Activated T-cell treated with anti-CD3 and anti-CD28 coated beads for 1 hour (primary cell): ENCODE data around the gene WWOX.

ENCODE experiments used
- DNase-seq: peaks from one replicate; pipeline ENCODE4 v3.0.0-alpha.2; 2020; ENCODE audit warnings: low read depth

The WWOX gene

GRCh38 chr16:78298986-78299385 lies 199.5 kb downstream of the WWOX start:
- DNase-seq, result no peak

DNA sequence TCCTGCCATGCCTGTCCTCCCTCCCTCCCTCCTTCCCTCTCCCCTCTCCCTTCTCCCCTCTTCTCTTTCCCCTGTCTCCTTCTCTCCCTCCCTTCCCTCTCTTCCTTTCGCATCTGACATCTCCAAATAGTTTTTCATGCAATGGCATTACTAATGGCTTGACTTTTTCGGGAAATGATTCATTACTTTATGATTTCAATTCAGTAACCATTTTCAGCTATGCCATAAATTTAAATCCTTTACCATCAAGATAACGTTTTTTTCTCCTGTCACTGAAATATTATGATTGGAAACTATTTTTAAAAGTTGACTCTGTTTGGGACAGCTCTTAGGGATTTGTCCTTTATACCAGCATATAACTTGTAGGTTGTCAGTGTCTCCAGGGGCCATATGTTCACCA lies 201.0 kb downstream of the WWOX start:
- DNase-seq, result no peak

DNA sequence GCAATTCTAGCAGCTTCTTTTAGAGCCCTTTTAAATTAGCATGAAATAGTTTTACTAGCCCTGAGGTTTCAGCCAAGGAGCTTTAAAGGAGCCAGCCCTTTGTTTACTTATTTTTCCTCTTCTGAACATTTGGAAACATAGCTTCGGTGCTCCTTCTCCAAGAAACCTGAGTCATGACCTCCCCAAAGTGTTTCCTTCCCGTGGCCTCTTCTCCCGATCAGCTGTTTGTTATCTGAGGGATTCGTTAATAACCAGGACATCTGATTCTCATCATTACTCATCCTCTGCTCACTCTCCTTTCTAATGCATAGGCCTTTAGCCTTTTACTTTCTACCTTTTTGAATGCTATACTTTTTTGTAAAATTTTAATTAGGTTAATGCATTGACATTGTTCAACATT lies 204.5 kb downstream of the WWOX start:
- DNase-seq, result no peak

DNA sequence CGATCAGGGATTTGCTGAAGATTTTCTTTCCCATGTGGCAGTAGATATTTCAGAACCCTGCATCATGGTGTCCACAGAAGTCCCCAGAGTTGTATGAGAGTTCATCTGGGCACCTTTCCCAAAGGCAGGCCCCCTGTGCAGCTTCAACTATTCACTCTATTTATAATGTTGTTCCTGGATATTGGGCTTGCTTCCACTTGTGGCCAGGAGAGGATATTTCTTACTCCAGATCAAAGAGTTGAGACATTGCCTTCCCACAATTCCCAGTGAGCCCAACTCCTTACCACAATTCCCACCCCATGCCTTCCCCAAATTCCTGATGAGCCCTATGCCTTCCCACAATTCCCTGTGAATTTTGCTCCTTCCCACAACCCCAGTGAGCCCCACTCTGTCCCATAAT lies 206.9 kb downstream of the WWOX start:
- no peak for DNase-seq

DNA sequence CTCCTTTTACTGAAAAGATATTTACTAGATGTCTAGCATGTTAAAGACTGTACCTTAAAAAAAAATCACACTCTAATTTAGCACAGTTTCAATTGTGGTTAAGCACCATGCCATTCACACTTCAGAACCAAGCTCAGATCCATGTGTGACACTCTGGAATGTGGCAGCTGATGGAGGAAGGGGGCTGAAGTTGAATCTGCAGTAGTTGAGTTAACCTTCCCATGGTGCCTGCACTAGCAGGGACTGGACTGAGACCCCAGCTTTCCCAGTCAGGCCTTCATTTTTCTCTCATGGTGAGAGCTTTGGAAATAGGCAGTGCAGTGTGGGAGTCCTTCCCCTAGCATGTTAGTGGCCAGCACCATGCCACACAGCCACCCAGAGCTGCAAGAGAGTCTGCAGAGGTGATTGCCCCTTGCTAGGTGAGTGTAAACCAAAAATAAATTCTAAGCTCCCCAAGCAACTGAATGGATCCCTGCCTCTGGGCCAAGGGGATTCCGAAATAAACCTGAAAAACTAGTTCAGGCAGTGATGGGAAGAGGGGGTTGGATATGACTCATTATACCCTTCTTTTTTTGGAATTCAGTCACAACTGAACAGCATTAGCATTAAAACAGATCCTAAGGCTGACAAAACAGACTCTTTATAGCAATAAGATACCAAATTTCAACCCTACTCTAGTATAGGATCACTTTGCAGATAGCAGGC lies 208.5 kb downstream of the WWOX start:
- no peak for DNase-seq

- no peak for DNase-seq
Observed at GRCh38 chr16:78309763-78310162, 210.3 kb downstream of the WWOX start.

DNA sequence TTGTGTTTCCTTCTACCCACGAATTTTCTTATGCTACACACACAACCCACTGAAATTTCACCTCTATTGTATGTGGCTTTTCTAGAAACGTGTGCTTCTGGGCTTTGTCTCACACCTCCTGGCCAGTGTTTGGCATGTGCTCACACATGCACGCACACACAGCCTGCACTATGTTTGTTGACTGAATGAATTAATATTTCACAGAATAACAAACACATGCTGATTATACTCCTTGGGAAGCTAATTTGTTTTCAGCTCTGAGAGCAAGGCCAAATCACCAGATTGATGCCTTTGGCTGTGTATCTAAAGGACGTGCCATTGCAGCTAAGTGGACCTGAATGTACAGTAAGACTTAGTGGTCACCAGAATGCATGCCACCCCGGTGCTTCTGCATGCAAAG lies 210.7 kb downstream of the WWOX start:
- no peak for DNase-seq

- no peak for DNase-seq
Observed at GRCh38 chr16:78310990-78311561, 211.6 kb downstream of the WWOX start.

GRCh38 chr16:78311831-78312230 lies 212.4 kb downstream of the WWOX start:
- DNase-seq, result no peak

DNA sequence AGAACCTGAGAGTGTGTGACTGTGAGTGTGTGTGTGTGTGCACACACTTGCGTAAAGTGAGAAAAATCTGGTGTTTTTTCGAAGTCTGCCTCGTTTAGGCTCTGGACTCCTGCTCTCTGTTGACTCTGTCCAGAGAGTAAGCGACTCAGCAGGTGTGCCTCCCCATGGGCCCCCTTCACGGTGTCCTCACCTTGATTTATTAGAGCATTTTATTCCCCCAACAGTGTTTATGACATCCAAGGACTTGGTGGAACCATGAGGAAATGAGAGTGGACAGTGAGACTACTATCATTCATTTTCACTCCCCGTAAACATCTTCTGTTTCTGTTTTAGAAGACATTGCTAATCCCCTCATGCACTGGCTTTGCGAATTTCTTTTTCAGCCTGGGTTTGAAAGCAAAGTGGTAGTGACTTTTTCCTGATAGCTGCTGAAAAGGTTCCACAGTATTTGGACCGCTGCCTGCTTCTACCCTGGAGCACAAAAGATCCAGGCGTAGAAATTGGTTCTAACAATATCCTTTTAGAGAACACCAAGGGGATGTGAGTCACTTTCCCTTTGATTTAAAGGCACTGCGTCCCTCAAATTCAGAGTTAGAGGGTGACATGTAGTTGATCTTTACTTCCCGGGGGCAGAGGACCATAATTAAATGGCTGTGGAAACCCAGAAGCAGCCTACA lies 218.2 kb downstream of the WWOX start:
- no peak for DNase-seq

- no peak for DNase-seq
Observed at GRCh38 chr16:78321620-78322360, 222.3 kb downstream of the WWOX start.

DNA sequence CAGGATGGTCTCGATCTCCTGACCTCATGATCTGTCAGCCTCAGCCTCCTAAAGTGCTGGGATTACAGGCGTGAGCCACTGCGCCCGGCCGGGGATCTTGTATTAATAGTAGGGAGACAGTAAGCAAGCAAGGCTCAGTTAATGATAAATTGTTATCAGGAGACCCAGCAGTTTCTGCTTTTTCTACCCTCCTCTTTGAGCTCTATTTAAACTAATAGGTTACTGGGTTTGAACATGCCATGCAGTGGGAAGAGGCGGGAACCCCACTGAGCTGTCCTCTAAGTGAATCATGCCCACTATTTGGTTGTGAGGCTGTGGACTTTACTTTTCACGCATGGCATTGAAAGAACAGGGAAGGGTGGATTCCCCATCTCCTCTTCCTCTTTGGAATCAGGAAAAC lies 223.9 kb downstream of the WWOX start:
- no peak for DNase-seq

DNA sequence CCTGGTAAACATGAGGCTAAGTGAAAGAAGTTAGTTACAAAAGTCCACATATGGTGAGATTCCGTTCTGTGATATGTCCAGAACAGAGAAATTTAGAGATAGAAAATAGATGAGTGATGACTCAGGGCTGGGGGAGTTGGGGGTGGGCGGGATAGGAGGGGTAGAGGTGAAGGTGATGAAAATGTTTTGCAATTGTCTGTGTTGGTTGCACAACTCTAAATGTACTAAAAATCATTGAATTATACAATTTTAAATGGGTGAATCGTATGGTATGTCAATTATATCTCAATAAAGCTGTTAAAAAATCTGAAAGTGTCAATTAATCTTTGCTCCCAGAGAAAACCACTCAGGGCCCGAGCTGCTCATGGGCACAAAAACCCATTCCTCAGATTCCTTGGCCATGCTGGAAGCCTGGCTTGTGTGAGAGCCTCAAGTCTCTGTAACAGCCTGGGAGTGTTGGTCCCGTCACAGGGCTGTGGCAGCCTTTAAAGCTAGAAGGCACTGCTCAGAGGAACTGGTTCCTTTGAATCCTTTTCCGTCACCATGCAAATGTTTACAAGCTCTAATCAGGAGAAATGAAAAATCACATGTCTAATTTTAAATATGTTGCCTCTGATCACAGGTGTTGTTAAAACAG lies 225.3 kb downstream of the WWOX start:
- no peak for DNase-seq

DNA sequence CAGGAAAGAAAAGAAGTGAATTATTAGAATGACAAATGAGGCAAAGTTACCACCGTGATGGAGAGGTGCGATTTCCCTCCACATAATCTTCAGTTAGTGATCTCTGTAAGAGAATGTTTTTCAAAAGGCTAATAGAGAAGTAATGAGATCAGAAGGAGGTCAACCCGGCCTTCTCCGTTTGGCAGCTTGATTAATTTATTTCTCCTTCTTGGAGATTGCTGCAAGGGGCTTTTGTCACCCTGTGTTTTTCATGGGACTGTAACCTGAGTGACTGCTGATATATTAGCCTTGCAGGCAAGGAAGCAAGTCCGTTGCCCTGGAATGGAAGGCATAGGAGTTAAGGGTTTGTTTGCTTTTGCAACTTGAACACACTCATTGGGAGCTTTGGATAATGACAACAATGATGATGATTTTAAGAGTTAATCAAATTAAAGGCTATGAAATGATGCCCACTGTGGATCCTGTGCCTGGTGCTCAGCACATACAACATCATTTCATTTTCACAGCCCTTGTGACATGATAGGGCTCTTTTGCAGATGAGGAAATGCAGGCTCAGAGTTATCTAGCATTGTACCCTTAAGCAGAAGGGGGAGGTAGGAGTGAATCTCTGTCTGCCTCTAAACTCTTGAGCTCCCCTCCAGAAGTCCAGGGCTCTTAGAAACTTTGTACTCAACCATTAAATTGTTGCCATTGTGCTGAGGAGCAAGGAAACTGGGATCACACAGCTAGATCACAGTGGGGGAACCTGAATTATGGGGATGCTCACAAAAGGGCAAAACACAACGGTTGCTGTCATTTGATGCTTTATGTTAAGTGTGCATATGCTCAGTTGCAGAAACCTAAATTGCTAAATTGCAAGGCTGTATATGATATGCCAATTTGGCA lies 226.3 kb downstream of the WWOX start:
- no peak for DNase-seq

DNA sequence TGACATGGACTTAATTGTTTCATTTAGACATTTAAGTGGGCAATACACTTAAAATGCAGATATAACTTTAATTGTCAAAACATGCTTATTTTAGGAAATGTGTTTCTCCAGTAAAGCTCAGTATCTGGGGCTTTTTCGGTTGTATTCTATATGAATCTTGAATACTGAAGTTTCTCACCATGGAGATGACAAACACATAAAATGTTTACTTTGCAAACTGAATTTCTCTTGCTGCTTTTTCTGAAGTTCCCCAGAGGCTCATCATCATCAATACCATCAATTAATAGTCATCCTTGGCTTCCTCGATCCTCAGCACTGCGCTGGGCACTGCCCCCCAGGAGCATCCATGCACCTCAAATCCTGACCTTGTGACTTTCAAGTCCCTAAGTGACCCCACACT lies 227.3 kb downstream of the WWOX start:
- no peak for DNase-seq

- DNase-seq, result no peak
Observed at GRCh38 chr16:78331731-78332130, 232.3 kb downstream of the WWOX start.

- no peak for DNase-seq
Observed at GRCh38 chr16:78333808-78334207, 234.4 kb downstream of the WWOX start.

DNA sequence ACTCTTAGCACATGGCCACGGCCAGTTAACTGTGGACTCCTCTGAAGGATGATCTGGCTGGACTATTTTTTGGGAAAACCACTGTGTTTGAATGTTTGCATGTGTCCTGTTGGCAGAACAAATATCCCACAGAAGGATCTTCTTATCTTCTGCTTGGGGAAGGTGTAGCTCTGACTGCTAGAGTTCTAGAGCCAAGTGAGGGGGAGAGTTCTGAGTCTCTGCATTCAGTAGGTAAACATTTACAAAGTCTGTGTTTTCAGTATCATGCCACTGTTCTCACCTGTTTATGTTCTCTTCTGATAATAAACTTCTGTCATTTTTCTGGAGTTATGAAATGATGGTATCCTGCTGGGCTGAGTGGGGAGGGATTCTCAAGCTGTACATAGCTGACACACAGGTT lies 241.1 kb downstream of the WWOX start:
- no peak for DNase-seq

- no peak for DNase-seq
Observed at GRCh38 chr16:78348068-78348467, 248.6 kb downstream of the WWOX start.

GRCh38 chr16:78348886-78349285 lies 249.4 kb downstream of the WWOX start:
- DNase-seq, result no peak

- no peak for DNase-seq
Observed at GRCh38 chr16:78352184-78352583, 252.7 kb downstream of the WWOX start.
